ENCODE data around the gene NLGN1.

NLGN1 gene

GRCh38 chr3:173399044-173399443, 1.5 kb downstream of the NLGN1 start (continued):
- TF ChIP-seq, protein P1, sequence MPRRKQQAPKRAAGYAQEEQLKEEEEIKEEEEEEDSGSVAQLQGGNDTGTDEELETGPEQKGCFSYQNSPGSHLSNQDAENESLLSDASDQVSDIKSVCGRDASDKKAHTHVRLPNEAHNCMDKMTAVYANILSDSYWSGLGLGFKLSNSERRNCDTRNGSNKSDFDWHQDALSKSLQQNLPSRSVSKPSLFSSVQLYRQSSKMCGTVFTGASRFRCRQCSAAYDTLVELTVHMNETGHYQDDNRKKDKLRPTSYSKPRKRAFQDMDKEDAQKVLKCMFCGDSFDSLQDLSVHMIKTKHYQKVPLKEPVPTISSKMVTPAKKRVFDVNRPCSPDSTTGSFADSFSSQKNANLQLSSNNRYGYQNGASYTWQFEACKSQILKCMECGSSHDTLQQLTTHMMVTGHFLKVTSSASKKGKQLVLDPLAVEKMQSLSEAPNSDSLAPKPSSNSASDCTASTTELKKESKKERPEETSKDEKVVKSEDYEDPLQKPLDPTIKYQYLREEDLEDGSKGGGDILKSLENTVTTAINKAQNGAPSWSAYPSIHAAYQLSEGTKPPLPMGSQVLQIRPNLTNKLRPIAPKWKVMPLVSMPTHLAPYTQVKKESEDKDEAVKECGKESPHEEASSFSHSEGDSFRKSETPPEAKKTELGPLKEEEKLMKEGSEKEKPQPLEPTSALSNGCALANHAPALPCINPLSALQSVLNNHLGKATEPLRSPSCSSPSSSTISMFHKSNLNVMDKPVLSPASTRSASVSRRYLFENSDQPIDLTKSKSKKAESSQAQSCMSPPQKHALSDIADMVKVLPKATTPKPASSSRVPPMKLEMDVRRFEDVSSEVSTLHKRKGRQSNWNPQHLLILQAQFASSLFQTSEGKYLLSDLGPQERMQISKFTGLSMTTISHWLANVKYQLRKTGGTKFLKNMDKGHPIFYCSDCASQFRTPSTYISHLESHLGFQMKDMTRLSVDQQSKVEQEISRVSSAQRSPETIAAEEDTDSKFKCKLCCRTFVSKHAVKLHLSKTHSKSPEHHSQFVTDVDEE (CRISPR knock-in tag; IDR thresholded peaks at IDR 0.05), result no peak
- no peak for TF ChIP-seq ZC3H10 (CRISPR knock-in tag; IDR thresholded peaks at IDR 0.05)

GRCh38 chr3:173401369-173401768, 3.8 kb downstream of the NLGN1 start:
- TF ChIP-seq ZNF70 (CRISPR knock-in tag; IDR thresholded peaks at IDR 0.05), result no peak
- TF ChIP-seq CSDC2 (CRISPR knock-in tag; IDR thresholded peaks at IDR 0.05), result no peak
- no peak for TF ChIP-seq SNAI2 (CRISPR knock-in tag; IDR thresholded peaks at IDR 0.05)
- TF ChIP-seq ZFP3 (CRISPR knock-in tag; IDR thresholded peaks at IDR 0.05), result no peak
- TF ChIP-seq, protein P2, sequence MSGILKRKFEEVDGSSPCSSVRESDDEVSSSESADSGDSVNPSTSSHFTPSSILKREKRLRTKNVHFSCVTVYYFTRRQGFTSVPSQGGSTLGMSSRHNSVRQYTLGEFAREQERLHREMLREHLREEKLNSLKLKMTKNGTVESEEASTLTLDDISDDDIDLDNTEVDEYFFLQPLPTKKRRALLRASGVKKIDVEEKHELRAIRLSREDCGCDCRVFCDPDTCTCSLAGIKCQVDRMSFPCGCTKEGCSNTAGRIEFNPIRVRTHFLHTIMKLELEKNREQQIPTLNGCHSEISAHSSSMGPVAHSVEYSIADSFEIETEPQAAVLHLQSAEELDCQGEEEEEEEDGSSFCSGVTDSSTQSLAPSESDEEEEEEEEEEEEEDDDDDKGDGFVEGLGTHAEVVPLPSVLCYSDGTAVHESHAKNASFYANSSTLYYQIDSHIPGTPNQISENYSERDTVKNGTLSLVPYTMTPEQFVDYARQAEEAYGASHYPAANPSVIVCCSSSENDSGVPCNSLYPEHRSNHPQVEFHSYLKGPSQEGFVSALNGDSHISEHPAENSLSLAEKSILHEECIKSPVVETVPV (CRISPR knock-in tag; IDR thresholded peaks at IDR 0.05), result no peak
- no peak for TF ChIP-seq ESRRG (CRISPR knock-in tag; IDR thresholded peaks at IDR 0.05)
- no peak for TF ChIP-seq TOX (CRISPR knock-in tag; IDR thresholded peaks at IDR 0.05; ENCODE audit: borderline replicate concordance)
- TF ChIP-seq BACH2 (CRISPR knock-in tag; IDR thresholded peaks at IDR 0.05; ENCODE audit: borderline replicate concordance), result no peak
- TF ChIP-seq ZNF8 (CRISPR knock-in tag; IDR thresholded peaks at IDR 0.05), result no peak
- no peak for TF ChIP-seq OSR1 (CRISPR knock-in tag; IDR thresholded peaks at IDR 0.05)
- no peak for TF ChIP-seq ZFP30 (CRISPR knock-in tag; IDR thresholded peaks at IDR 0.05)
- ATAC-seq, result no peak

- no peak for ATAC-seq
- TF ChIP-seq CREB5 (CRISPR knock-in tag; IDR thresholded peaks at IDR 0.05; ENCODE audit: low read depth) (no peak), TOX (CRISPR knock-in tag; IDR thresholded peaks at IDR 0.05; ENCODE audit: borderline replicate concordance) (no peak), ZFP30 (CRISPR knock-in tag; IDR thresholded peaks at IDR 0.05) (no peak), TCF4 (CRISPR knock-in tag; IDR thresholded peaks at IDR 0.05; ENCODE audit: borderline replicate concordance) (no peak), ZFP3 (CRISPR knock-in tag; IDR thresholded peaks at IDR 0.05) (no peak), ZNF70 (CRISPR knock-in tag; IDR thresholded peaks at IDR 0.05) (no peak), PATZ1 (CRISPR knock-in tag; IDR thresholded peaks at IDR 0.05; ENCODE audit: borderline replicate concordance) (no peak), POU6F1 (CRISPR knock-in tag; IDR thresholded peaks at IDR 0.05; ENCODE audit: borderline replicate concordance, low read depth) (no peak), OSR1 (CRISPR knock-in tag; IDR thresholded peaks at IDR 0.05) (no peak)
Observed at GRCh38 chr3:173402656-173403055, 5.1 kb downstream of the NLGN1 start.

DNA sequence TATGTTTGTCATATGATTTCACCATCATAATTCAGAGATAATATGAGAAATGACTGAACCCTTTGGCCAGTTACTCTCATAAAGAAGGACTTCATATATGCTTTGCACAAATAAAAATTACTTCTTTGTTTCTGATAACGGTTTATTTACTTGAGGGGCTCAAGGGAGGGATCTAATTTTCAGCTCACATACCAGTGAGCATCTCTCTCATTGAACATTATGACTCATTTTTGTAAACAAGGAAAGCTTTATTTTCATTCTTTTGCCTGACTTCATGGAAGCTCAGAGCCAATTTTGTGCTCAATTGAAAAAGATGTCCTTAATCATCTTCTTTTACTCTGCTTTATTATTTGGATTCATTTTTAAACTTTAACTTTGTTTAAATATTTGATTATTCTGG, 5.8 kb downstream of the NLGN1 start:
- no peak for ATAC-seq
- TF ChIP-seq PPARA (CRISPR knock-in tag; IDR thresholded peaks at IDR 0.05; ENCODE audit: borderline replicate concordance) (no peak), ZFP3 (CRISPR knock-in tag; IDR thresholded peaks at IDR 0.05) (no peak)
- TF ChIP-seq, protein P2 (CRISPR knock-in tag; IDR thresholded peaks at IDR 0.05), result no peak

Data from SK-N-SH treated with all-trans-retinoic acid at 6 μM for 48 hours (cell line).